ENCODE measurements around the gene CHIA.

GRCh38 chr1:111320066-111320879 lies 29.6 kb downstream of the CHIA start:
- TF ChIP-seq POLR2A (IDR thresholded peaks at IDR 0.05), result no peak
- no peak for TF ChIP-seq CTCF (IDR thresholded peaks at IDR 0.05)
- TF ChIP-seq POLR2AphosphoS5 (IDR thresholded peaks at IDR 0.05), result no peak

Measured in gastroesophageal sphincter (tissue), 3 donors.